ENCODE data around the gene SEPTIN11. TPM values are rescaled to one million over a fixed set of nuclear protein-coding genes. Genes with fewer than 3 reads are reported as not detected.

The SEPTIN11 gene
- total and polyA plus RNA-seq, 2 of the 8 experiments (the other 6 are each of a cell fraction or from before 2014, with no cell fraction given) = 32.2 to 110 TPM

DNA sequence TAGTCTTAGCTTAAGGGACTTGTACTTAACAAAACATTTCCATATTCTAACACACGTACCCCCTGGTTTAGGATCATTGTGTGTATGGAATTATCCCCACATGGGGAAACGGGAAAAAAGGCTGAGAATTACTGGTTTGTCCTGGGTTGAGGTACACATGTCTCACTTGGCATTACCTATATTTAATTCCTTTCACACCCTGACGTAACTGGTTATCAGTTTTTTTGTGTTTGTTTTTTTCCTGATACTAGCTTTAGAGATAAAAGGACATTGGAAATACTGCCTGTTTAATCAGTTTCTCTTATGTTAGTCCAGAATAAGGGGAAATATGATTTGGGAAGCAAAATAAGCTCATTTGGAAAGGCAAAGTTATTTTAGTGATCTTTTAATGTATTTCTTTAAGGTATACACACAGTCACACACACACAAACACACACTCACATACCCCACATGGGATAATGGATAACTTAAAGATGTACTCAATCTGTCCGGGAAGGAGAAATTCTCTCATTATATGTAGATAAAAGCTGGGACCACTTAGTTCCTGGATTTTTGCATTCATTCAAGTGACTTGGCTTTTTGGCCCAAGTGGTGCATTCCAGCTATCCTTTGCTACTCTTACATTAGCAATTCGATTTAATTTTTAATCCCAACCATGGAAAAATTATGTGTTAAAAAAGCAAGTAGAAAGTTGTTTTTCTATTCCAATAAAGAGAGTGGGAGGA, 13.0 kb downstream of the SEPTIN11 start (continued):
- TF ChIP-seq, protein P1, sequence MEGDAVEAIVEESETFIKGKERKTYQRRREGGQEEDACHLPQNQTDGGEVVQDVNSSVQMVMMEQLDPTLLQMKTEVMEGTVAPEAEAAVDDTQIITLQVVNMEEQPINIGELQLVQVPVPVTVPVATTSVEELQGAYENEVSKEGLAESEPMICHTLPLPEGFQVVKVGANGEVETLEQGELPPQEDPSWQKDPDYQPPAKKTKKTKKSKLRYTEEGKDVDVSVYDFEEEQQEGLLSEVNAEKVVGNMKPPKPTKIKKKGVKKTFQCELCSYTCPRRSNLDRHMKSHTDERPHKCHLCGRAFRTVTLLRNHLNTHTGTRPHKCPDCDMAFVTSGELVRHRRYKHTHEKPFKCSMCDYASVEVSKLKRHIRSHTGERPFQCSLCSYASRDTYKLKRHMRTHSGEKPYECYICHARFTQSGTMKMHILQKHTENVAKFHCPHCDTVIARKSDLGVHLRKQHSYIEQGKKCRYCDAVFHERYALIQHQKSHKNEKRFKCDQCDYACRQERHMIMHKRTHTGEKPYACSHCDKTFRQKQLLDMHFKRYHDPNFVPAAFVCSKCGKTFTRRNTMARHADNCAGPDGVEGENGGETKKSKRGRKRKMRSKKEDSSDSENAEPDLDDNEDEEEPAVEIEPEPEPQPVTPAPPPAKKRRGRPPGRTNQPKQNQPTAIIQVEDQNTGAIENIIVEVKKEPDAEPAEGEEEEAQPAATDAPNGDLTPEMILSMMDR (IDR thresholded peaks at IDR 0.05; ENCODE audit: control extremely low read depth in 1 of 3, insufficient read depth in 1 of 3, low read depth in 1 of 3, low read length in 3 of 3) = no peak
- no peak for TF ChIP-seq PHF8 (conservative IDR thresholded peaks at IDR 0.05; ENCODE audit: low read depth, low read length)
- no peak for TF ChIP-seq KDM1A (IDR thresholded peaks at IDR 0.05; ENCODE audit: borderline replicate concordance, low read length)
- TF ChIP-seq BCL11A (IDR thresholded peaks at IDR 0.05; ENCODE audit: low read depth in 2 of 2, low read length in 2 of 2) = no peak
- TF ChIP-seq NRF1 (IDR thresholded peaks at IDR 0.05; ENCODE audit: low read depth, low read length) = no peak
- no peak for TF ChIP-seq SP4 (IDR thresholded peaks at IDR 0.05; ENCODE audit: low read length)
